GM10248 (cell line): ENCODE results near the gene RGS9.
"Not testable (repeated sequence)": the region's sequence is repeated elsewhere in the genome, so short reads cannot be mapped to it uniquely, and the experiment has no call there.

Source experiments
- CTCF ChIA-PET: fragments of 300-600 bp; sonication (Branson Sonifier 250); formaldehyde crosslinking; extraction: SDS; loops from one replicate; lab custom pipeline; 2021; ENCODE audit warnings: antibody characterized with exemption; lab: Yijun Ruan, JAX
- POLR2A ChIA-PET: fragments of 350-650 bp; sonication (Branson Sonifier 250); formaldehyde crosslinking; extraction: SDS; loops from one replicate; lab custom pipeline; 2020; ENCODE audit warnings: antibody characterized with exemption; lab: Yijun Ruan, JAX
- DNase-seq: peaks from one replicate; pipeline ENCODE4 v3.0.0; 2012; ENCODE audit errors: extremely low spot score
- CTCF ChIP-seq: IDR thresholded peaks from 2 replicates; pipeline ENCODE4 v1.5.1; 2012; ENCODE audit warnings: mild to moderate bottlenecking, low read depth; ENCODE audit errors: extremely low read depth, missing control alignments, control extremely low read depth

Gene RGS9

GRCh38 chr17:65109543-65109942 lies 27.6 kb upstream of the RGS9 start:
- DNase-seq = no peak
- ChIA-PET POLR2A (no interaction called here), CTCF (interaction anchor here (1.1 to 2.2 kb wide), 5 partner anchors 9 to 29 kb away, joined by 3 to 14 read pairs (median 3); partner anchors contain the start of gene RGS9)
- TF ChIP-seq CTCF = no peak

- TF ChIP-seq CTCF = no peak
- CTCF ChIA-PET = interaction anchor here (1.1 to 2.2 kb wide), 5 partner anchors 10 to 28 kb away, joined by 3 to 14 read pairs (median 3); partner anchors contain the start of gene RGS9
- POLR2A ChIA-PET = no interaction called here
- DNase-seq = no peak
These were observed 27.0 kb upstream of the RGS9 start for GRCh38 chr17:65109990-65110680.

- ChIA-PET CTCF (interaction anchor here (1.2 to 2.3 kb wide), 4 partner anchors 12 to 21 kb away, joined by 4 to 11 read pairs (median 6); partner anchors contain the start of gene RGS9), POLR2A (no interaction called here)
- no peak for DNase-seq
- no peak for TF ChIP-seq CTCF
These were observed 21.3 kb upstream of the RGS9 start for GRCh38 chr17:65115839-65116238.

GRCh38 chr17:65116515-65116914 lies 20.7 kb upstream of the RGS9 start:
- DNase-seq, POLR2A ChIA-PET: not testable (repeated sequence)
- CTCF ChIA-PET = interaction anchor here (0.8 to 2.3 kb wide), 5 partner anchors 10 to 21 kb away, joined by 3 to 11 read pairs (median 5); partner anchors contain the start of gene RGS9

GRCh38 chr17:65117384-65118035 lies 19.7 kb upstream of the RGS9 start:
- no peak for DNase-seq
- ChIA-PET POLR2A (no interaction called here), CTCF (interaction anchor here (0.8 to 2.3 kb wide), 4 partner anchors 10 to 16 kb away, joined by 3 to 11 read pairs (median 4); no protein-coding TSS in a partner anchor)
- TF ChIP-seq CTCF = no peak

- ChIA-PET POLR2A (no interaction called here), CTCF (interaction anchor here (1.1 kb wide), 1 partner anchor 16 kb away, joined by 3 read pairs; the partner anchor contains the start of gene RGS9)
- no peak for DNase-seq
- TF ChIP-seq CTCF = no peak
These were observed 15.8 kb upstream of the RGS9 start for GRCh38 chr17:65121368-65121767.
